Common myeloid progenitor, CD34-positive (primary cell): Measurements from ENCODE around the gene BCL2L13.

Experiments
- CTCF ChIA-PET: fragments of 350-600 bp; sonication (Branson Sonifier 250); formaldehyde crosslinking; loops from one replicate; lab custom pipeline; 2021; ENCODE audit warnings: antibody characterized with exemption; lab: Charles Lee
- POLR2A ChIA-PET: fragments of 350-600 bp; sonication (Branson Sonifier 250); formaldehyde crosslinking; loops from one replicate; lab custom pipeline; 2021; ENCODE audit warnings: antibody characterized with exemption; lab: Charles Lee
- DNase-seq, 3 donors: peaks; one replicate each; pipeline versions ENCODE4 v3.0.0 to v3.0.0-alpha.2; 2013
- H3K27ac ChIP-seq, 2 experiments: 1 replicate in 1 of 2; 2 replicates in 1 of 2; pipeline ENCODE4 v1.7.0; 2013; ENCODE audit warnings: inconsistent platforms in 2 of 2, low read length in 2 of 2, mild to moderate bottlenecking in 2 of 2, low read depth in 1 of 2, moderate library complexity in 1 of 2; ENCODE audit not compliant: severe bottlenecking in 2 of 2, insufficient read depth in 1 of 2, poor library complexity in 1 of 2
- H3K27me3 ChIP-seq, 5 experiments: replicated peaks in 2 of 5; 1 replicate in 3 of 5; 2 replicates in 2 of 5; pipeline versions ENCODE4 v1.6.1 to v1.7.0; 2013; ENCODE audit warnings: low read length in 4 of 5, mild to moderate bottlenecking in 2 of 5, moderate library complexity in 2 of 5, inconsistent platforms in 1 of 5; ENCODE audit not compliant: insufficient read depth in 5 of 5, control insufficient read depth in 4 of 5
- H3K36me3 ChIP-seq, 4 experiments: 1 replicate in 2 of 4; 2 replicates in 2 of 4; pipeline versions ENCODE4 v1.6.1 to v1.7.0; 2013; ENCODE audit warnings: low read length in 3 of 4, control low read depth in 1 of 4, mild to moderate bottlenecking in 1 of 4; ENCODE audit not compliant: control insufficient read depth in 4 of 4, insufficient read depth in 4 of 4
- H3K4me1 ChIP-seq, 4 experiments: 1 replicate in 3 of 4; 2 replicates in 1 of 4; pipeline versions ENCODE4 v1.6.1 to v1.7.1; 2013; ENCODE audit warnings: low read length in 3 of 4, mild to moderate bottlenecking in 3 of 4, control low read depth in 1 of 4, inconsistent platforms in 1 of 4, moderate library complexity in 1 of 4; ENCODE audit not compliant: control insufficient read depth in 4 of 4, insufficient read depth in 4 of 4; ENCODE audit errors: control extremely low read depth in 1 of 4
- H3K4me3 ChIP-seq, 7 experiments: 1 replicate in 4 of 7; 2 replicates in 3 of 7; pipeline versions ENCODE4 v1.5.1 to v1.7.0; 2013; ENCODE audit warnings: mild to moderate bottlenecking in 7 of 7, low read length in 6 of 7, moderate library complexity in 6 of 7, inconsistent platforms in 2 of 7, low read depth in 2 of 7, control low read depth in 1 of 7; ENCODE audit not compliant: insufficient read depth in 4 of 7, control insufficient read depth in 1 of 7; ENCODE audit errors: extremely low read depth in 1 of 7
- H3K9me3 ChIP-seq, 5 experiments: 1 replicate in 4 of 5; 2 replicates in 1 of 5; pipeline versions ENCODE4 v1.6.1 to v1.7.1; 2013; ENCODE audit warnings: low read length in 4 of 5, mild to moderate bottlenecking in 2 of 5, inconsistent platforms in 1 of 5, low read depth in 1 of 5, moderate library complexity in 1 of 5; ENCODE audit not compliant: control insufficient read depth in 4 of 5, insufficient read depth in 2 of 5; ENCODE audit errors: control extremely low read depth in 1 of 5
- WGBS: methylation state at CpG from one replicate; pipeline ENCODE4 v1.1.5; 2013; ENCODE audit not compliant: insufficient coverage; 5-methylcytosine and 5-hydroxymethylcytosine counted together

BCL2L13 gene

DNA sequence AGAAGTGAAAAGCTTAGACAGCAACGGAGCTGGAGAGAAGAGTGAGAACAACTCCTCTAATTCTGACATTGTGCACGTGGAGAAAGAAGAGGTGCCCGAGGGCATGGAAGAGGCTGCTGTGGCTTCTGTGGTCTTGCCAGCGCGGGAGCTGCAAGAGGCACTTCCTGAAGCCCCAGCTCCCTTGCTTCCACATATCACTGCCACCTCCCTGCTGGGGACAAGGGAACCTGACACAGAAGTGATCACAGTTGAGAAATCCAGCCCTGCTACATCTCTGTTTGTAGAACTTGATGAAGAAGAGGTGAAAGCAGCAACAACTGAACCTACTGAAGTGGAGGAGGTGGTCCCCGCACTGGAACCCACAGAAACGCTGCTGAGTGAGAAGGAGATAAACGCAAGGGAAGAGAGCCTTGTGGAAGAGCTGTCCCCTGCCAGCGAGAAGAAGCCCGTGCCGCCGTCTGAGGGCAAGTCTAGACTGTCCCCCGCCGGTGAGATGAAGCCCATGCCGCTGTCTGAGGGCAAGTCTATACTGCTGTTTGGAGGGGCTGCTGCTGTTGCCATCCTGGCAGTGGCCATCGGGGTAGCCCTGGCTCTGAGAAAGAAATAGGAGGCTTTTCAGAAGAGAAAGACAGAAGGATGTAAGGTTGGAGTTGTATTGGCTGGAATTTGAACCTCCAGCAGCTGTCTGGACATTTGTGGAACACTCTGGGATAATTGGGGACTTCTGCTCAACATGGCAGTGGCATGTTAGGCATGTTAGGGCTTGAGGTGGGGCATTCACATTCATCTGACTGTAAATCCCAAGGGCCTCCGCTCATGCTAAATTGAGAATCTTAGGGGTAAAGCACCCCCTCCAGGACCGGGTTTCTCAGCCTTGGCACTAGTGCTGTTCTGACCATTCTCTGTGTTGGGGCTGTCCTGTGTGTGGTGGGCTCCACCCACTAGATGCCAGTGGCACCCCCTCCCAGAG, 88.7 kb downstream of the BCL2L13 start:
- DNase-seq, result peak; percentile 47 to 67 (median 64)
- Histone ChIP-seq H3K36me3 (peaks cover 6 to 41% (median 31%) of the 10 kb centered on the region in 4 experiments), H3K4me3 (peak overlapping the region in 2 of 7 experiments; percentile 6 to 12), H3K4me1 (peaks cover 7 to 23% (median 14%) of the 10 kb centered on the region in 4 experiments), H3K27ac (no peak overlapping the region), H3K27me3 (no peaks in the 10 kb centered on the region), H3K9me3 (no peaks in the 10 kb centered on the region)
- POLR2A ChIA-PET, result no interaction called here
- CTCF ChIA-PET, result interaction anchor here (1.1 to 1.8 kb wide), 3 partner anchors 14 to 169 kb away, joined by 3 to 6 read pairs (median 4); no protein-coding TSS in a partner anchor
- whole genome bisulfite sequencing, result 78% methylated on average over 15 of the region's 18 CpGs

DNA sequence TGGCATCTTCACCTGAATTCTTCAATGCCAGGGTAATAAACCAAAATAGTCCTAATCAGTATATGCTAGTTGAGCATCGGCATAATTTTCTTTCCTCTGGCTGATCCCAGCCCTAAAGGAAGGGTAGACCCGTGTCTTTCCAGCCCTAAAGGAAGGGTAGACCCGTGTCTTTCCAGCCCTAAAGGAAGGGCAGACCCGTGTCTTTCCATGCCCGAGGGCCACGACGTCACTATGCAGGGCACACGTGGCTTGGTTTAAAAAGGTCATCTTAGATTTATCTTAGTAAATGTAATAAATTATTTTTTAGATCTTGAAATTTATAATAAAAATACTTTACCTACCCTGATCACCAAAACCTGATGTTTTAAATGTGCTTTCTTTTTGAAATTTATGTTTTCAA, 90.2 kb downstream of the BCL2L13 start:
- H3K36me3 ChIP-seq, result peaks cover 6 to 49% (median 35%) of the 10 kb centered on the region in 4 experiments
- peaks cover 11 to 37% (median 21%) of the 10 kb centered on the region in 4 experiments for H3K4me1 ChIP-seq
- H3K4me3 ChIP-seq, result no peak overlapping the region
- H3K9me3 ChIP-seq, result no peaks in the 10 kb centered on the region
- WGBS, result 100% methylated on average over 3 of the region's 8 CpGs
- POLR2A ChIA-PET, result no interaction called here
- H3K27ac ChIP-seq, result no peak overlapping the region
- CTCF ChIA-PET, result interaction anchor here (1.6 kb wide), 1 partner anchor 12 kb away, joined by 3 read pairs; no protein-coding TSS in a partner anchor
- no peak for DNase-seq
- no peaks in the 10 kb centered on the region for H3K27me3 ChIP-seq

DNA sequence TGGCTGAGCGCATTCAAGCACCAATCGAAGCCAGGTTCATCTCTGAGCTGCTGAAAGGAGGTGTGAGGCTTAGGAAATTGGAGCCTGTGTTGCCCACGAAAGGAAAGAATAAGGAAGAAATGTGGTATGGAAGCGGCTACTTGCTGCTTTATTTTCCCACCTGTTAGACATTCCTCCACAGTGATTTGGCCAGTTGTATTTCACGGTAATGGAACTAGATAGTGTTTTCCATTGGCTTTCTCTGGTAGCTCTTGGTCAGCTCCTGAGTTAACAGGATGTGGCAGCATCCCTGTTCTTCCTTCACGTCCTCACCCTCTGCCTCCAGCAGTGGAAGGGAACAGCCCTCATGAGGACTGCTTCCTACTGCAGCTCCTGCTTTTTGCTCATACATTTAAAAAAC, 91.0 kb downstream of the BCL2L13 start:
- ChIA-PET POLR2A (no interaction called here), CTCF (interaction anchor here (1.2 kb wide), 1 partner anchor 23 kb away, joined by 3 read pairs; no protein-coding TSS in a partner anchor)
- no peaks in the 10 kb centered on the region for H3K9me3 ChIP-seq
- H3K27ac ChIP-seq, result no peak overlapping the region
- no peaks in the 10 kb centered on the region for H3K27me3 ChIP-seq
- WGBS, result 86% methylated on average over 5 of the region's 6 CpGs
- H3K36me3 ChIP-seq, result peaks cover 6 to 51% (median 37%) of the 10 kb centered on the region in 4 experiments
- H3K4me1 ChIP-seq, result peaks cover 17 to 44% (median 28%) of the 10 kb centered on the region in 4 experiments
- no peak overlapping the region for H3K4me3 ChIP-seq
- DNase-seq, result no peak

DNA sequence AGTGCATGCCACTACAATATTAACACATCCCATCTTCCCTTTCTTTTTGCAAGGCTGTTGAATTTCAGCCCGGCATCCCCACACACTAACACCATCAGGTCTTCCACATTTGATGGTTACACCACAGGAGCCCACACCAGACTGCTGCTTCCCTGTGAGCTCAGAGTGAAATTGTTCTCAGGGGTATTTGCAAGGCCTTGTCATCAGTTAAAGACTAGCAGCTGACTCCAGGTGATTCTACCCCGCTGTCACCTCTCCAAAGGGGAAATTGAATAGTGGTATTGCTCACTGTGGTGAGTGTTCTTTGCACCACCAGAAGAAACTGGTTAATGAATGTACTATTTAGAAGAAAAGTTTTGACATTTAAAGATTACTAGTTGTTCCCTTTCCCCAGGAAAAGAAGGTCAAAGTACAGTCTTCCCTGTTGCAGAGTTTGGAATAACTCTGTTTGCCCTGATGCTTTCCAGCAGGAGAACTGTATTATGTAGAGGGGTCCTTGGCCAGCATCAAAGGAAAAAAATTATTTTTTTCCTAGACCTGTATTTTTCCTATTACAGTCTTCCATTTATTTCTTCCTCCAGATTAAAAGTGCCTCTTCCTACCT, 93.8 kb downstream of the BCL2L13 start:
- POLR2A ChIA-PET, result no interaction called here
- H3K36me3 ChIP-seq, result peaks cover 6 to 62% (median 41%) of the 10 kb centered on the region in 4 experiments
- H3K4me1 ChIP-seq, result peaks cover 19 to 41% (median 29%) of the 10 kb centered on the region in 4 experiments
- no peaks in the 10 kb centered on the region for H3K27me3 ChIP-seq
- WGBS, result 100% methylated on average over 2 of the region's 2 CpGs
- H3K4me3 ChIP-seq, result no peak overlapping the region
- no peak for DNase-seq
- no peak overlapping the region for H3K27ac ChIP-seq
- CTCF ChIA-PET, result interaction anchor here (1.0 to 1.7 kb wide), 5 partner anchors 10 to 129 kb away, joined by 3 to 4 read pairs (median 3); no protein-coding TSS in a partner anchor
- H3K9me3 ChIP-seq, result no peaks in the 10 kb centered on the region

DNA sequence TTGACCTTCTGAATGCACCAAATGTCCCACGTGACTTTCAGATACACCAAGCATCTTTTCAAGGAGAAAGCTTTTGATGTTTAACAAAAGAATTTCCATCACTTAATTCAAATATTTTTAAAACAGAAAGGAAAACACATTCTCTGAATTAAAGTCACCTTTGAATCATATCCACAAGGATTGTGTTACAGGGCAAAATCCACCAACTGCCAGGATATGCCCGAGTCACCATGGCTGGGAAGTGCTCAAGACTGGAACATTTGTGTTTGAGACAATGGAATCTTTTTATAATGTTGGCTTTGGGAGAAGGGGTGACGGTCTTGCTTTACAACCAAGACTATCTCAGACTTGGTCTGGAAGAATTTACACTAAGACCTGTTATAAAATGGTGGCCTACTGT, 94.9 kb downstream of the BCL2L13 start:
- ChIA-PET POLR2A (no interaction called here), CTCF (interaction anchor here (1.5 to 1.6 kb wide), 2 partner anchors 10 to 23 kb away, joined by 4 read pairs; no protein-coding TSS in a partner anchor)

DNA sequence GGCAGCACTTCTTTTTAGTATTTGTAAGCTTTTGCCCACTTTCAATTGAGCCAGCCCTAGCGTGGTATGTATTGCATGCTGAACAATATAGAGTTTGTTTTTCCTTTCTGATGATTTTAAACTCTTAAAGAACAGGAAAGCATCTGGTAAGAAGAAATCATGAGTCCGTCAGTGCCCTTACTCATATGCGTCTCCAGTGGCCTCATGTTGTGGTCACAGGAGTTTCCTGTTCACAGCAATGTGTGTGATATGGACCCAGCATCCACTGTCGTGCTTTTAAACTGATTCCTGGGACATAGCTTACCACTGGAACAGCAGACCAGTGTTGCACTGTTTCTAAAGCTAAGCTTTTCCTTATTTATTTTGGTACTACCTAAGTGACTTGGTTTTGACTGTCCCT, 95.6 kb downstream of the BCL2L13 start:
- DNase-seq, result peak; percentile 70 to 93 (median 89)
- POLR2A ChIA-PET, result interaction anchor here (0.6 kb wide), 1 partner anchor 43 kb away, joined by 4 read pairs; no protein-coding TSS in a partner anchor

More for the DNA sequence above, 94.9 kb downstream of the BCL2L13 start:
- Histone ChIP-seq H3K27me3 (no peaks in the 10 kb centered on the region), H3K36me3 (peaks cover 9 to 63% (median 41%) of the 10 kb centered on the region in 4 experiments), H3K4me3 (peak overlapping the region in 1 of 7 experiments; percentile 47), H3K9me3 (no peaks in the 10 kb centered on the region), H3K4me1 (peaks cover 19 to 37% (median 27%) of the 10 kb centered on the region in 4 experiments), H3K27ac (peak overlapping the region in 1 of 2 experiments; percentile 66)
- DNase-seq, result no peak
- 82% methylated on average over 2 of the region's 3 CpGs for WGBS

More for the DNA sequence above, 95.6 kb downstream of the BCL2L13 start:
- Histone ChIP-seq H3K27me3 (no peaks in the 10 kb centered on the region), H3K36me3 (peaks cover 10 to 70% (median 48%) of the 10 kb centered on the region in 4 experiments), H3K4me3 (peak overlapping the region in 2 of 7 experiments; percentile 6 to 47), H3K27ac (peak overlapping the region in 1 of 2 experiments; percentile 66), H3K9me3 (no peaks in the 10 kb centered on the region), H3K4me1 (peaks cover 19 to 37% (median 27%) of the 10 kb centered on the region in 4 experiments)
- CTCF ChIA-PET, result interaction anchor here (0.5 to 2.5 kb wide), 6 partner anchors 10 to 310 kb away, joined by 3 to 12 read pairs (median 4); no protein-coding TSS in a partner anchor
- WGBS, result 0% methylated on average over 3 of the region's 4 CpGs
